Ascending aorta (tissue), 2 donors: Measurements from ENCODE around the gene ZNF823. TPM values are rescaled to one million over a fixed set of nuclear protein-coding genes. Genes with fewer than 3 reads are reported as not detected.
"Not testable (repeated sequence)": the region's sequence is repeated elsewhere in the genome, so short reads cannot be mapped to it uniquely, and the experiment has no call there.

Source experiments
- DNase-seq, 2 donors: peaks; one replicate each; pipeline ENCODE4 v3.0.0-alpha.2; 2019; ENCODE audit warnings: low spot score in 2 of 2
- H3K27ac ChIP-seq, 2 donors: fragments of 200-600 bp; sonication (generic); one replicate each; pipeline ENCODE4 v1.5.1; 2016 to 2017; ENCODE audit warnings: mild to moderate bottlenecking in 1 of 2
- H3K27me3 ChIP-seq: fragments of 200-600 bp; sonication (generic); one replicate; pipeline ENCODE4 v1.5.1; 2017
- H3K36me3 ChIP-seq, 2 donors: fragments of 200-600 bp; sonication (generic); one replicate each; pipeline ENCODE4 v1.5.1; 2016
- H3K4me1 ChIP-seq, 2 donors: fragments of 200-600 bp; sonication (generic); one replicate each; pipeline ENCODE4 v1.5.1; 2016 to 2017; ENCODE audit warnings: mild to moderate bottlenecking in 1 of 2
- H3K4me3 ChIP-seq, 2 donors: fragments of 200-600 bp; sonication (generic); one replicate each; pipeline ENCODE4 v1.5.1; 2016 to 2017; ENCODE audit warnings: mild to moderate bottlenecking in 1 of 2
- H3K9me3 ChIP-seq, 2 donors: fragments of 200-600 bp; sonication (generic); one replicate each; pipeline ENCODE4 v1.5.1; 2016
- CTCF ChIP-seq, 3 experiments: fragments of 200-600 bp in 2 of 3; fragments of 450-650 bp in 1 of 3; sonication (generic) in 2 of 3; IDR thresholded peaks; one replicate each; pipeline ENCODE4 v1.5.1; 2016 to 2019; ENCODE audit warnings: antibody characterized with exemption in 3 of 3, mild to moderate bottlenecking in 1 of 3, moderate library complexity in 1 of 3
- intact Hi-C: fragments of 100-400 bp; cut with DNase I; formaldehyde crosslinking; loops from one replicate; pipeline ENCODE4 v1.15.1; 2023
- total RNA-seq: library from RNA; depleted of rRNA; stranded (reverse); fragments of >200 nt; gene quantifications from one replicate; pipeline ENCODE4 v1.1.0, GENCODE V29; 2016

ZNF823 gene
- total RNA-seq, 1 donor from 2014 or later: 5.2 TPM

GRCh38 chr19:11780431-11781020, 41.8 kb upstream of the ZNF823 start:
- DNase-seq: no peak
- Histone ChIP-seq H3K27me3 (no peaks in the 10 kb centered on the region), H3K27ac (no peak overlapping the region), H3K9me3 (peaks cover 96 to 100% of the 10 kb centered on the region in 2 donors), H3K36me3 (peaks cover 49 to 88% of the 10 kb centered on the region in 2 donors), H3K4me3 (no peak overlapping the region), H3K4me1 (no peaks in the 10 kb centered on the region)
- intact Hi-C loops: no loop called here
- no peak for TF ChIP-seq CTCF (IDR thresholded peaks at IDR 0.05)

- H3K4me1 ChIP-seq, H3K27ac ChIP-seq, H3K4me3 ChIP-seq, DNase-seq, intact Hi-C loops, H3K27me3 ChIP-seq: not testable (repeated sequence)
- Histone ChIP-seq H3K36me3 (peaks cover 49 to 58% of the 10 kb centered on the region in 2 donors), H3K9me3 (peaks cover 88 to 98% of the 10 kb centered on the region in 2 donors)
Observed at GRCh38 chr19:11776669-11777068, 37.9 kb upstream of the ZNF823 start.

- DNase-seq, intact Hi-C loops, H3K36me3 ChIP-seq, H3K4me3 ChIP-seq, H3K27me3 ChIP-seq, H3K4me1 ChIP-seq, H3K27ac ChIP-seq: not testable (repeated sequence)
- H3K9me3 ChIP-seq: peaks cover 37 to 67% of the 10 kb centered on the region in 2 donors
Observed at GRCh38 chr19:11771520-11771919, 32.8 kb upstream of the ZNF823 start.

GRCh38 chr19:11769995-11770394, 31.2 kb upstream of the ZNF823 start:
- Histone ChIP-seq H3K4me1 (peaks cover 0 to 11% of the 10 kb centered on the region in 2 donors), H3K27ac (no peak overlapping the region), H3K36me3 (peaks cover 0 to 3% of the 10 kb centered on the region in 2 donors), H3K27me3 (no peaks in the 10 kb centered on the region), H3K9me3 (peaks cover 23 to 52% of the 10 kb centered on the region in 2 donors), H3K4me3 (no peak overlapping the region)
- no peak for TF ChIP-seq CTCF (IDR thresholded peaks at IDR 0.05)
- DNase-seq: no peak
- intact Hi-C loops: no loop called here

- no peak for TF ChIP-seq CTCF (IDR thresholded peaks at IDR 0.05)
- Histone ChIP-seq H3K4me1 (peaks cover 0 to 11% of the 10 kb centered on the region in 2 donors), H3K27ac (peak overlapping the region; percentile 91 to 95), H3K9me3 (peaks cover 6 to 29% of the 10 kb centered on the region in 2 donors), H3K27me3 (no peaks in the 10 kb centered on the region), H3K4me3 (peak overlapping the region; percentile 93 to 94), H3K36me3 (peaks cover 0 to 3% of the 10 kb centered on the region in 2 donors)
- DNase-seq: peak; percentile 8 to 66
- intact Hi-C loops: loop anchor here (1.0 to 2.0 kb wide), 4 partner anchors 28 to 73 kb away; partner anchors contain the start of gene ZNF440
Observed at GRCh38 chr19:11767633-11768133, 28.9 kb upstream of the ZNF823 start.

- peaks cover 0 to 21% of the 10 kb centered on the region in 2 donors for H3K9me3 ChIP-seq
- intact Hi-C loops: loop anchor here (1.0 to 2.0 kb wide), 4 partner anchors 28 to 72 kb away; partner anchors contain the start of gene ZNF440
- TF ChIP-seq CTCF (IDR thresholded peaks at IDR 0.05): no peak
- H3K4me3 ChIP-seq: peak within 1 kb of the TSS; percentile 93 to 94
- H3K27me3 ChIP-seq: no peaks in the 10 kb centered on the region
- peak within 1 kb of the TSS; percentile 91 to 95 for H3K27ac ChIP-seq
- DNase-seq: peak; percentile 89 to 98
- H3K4me1 ChIP-seq: peaks cover 0 to 11% of the 10 kb centered on the region in 2 donors
- H3K36me3 ChIP-seq: peaks cover 0 to 3% of the 10 kb centered on the region in 2 donors
Observed at GRCh38 chr19:11766597-11767591, 28.1 kb upstream of the ZNF823 start, which contains the start of gene ZNF441. ZNF441 (plus strand) TSS chr19:11767000; CDS start chr19:11767194, 194 bp downstream.
